ENCODE results near the gene RNF2.

GRCh38 chr1:185053204-185053603 is 7.8 kb downstream of the RNF2 start:
- TF ChIP-seq CTCF (IDR thresholded peaks at IDR 0.05) (no peak), POLR2AphosphoS5 (IDR thresholded peaks at IDR 0.05; ENCODE audit: low read depth, low read length) (no peak)
- TF ChIP-seq, protein P1, sequence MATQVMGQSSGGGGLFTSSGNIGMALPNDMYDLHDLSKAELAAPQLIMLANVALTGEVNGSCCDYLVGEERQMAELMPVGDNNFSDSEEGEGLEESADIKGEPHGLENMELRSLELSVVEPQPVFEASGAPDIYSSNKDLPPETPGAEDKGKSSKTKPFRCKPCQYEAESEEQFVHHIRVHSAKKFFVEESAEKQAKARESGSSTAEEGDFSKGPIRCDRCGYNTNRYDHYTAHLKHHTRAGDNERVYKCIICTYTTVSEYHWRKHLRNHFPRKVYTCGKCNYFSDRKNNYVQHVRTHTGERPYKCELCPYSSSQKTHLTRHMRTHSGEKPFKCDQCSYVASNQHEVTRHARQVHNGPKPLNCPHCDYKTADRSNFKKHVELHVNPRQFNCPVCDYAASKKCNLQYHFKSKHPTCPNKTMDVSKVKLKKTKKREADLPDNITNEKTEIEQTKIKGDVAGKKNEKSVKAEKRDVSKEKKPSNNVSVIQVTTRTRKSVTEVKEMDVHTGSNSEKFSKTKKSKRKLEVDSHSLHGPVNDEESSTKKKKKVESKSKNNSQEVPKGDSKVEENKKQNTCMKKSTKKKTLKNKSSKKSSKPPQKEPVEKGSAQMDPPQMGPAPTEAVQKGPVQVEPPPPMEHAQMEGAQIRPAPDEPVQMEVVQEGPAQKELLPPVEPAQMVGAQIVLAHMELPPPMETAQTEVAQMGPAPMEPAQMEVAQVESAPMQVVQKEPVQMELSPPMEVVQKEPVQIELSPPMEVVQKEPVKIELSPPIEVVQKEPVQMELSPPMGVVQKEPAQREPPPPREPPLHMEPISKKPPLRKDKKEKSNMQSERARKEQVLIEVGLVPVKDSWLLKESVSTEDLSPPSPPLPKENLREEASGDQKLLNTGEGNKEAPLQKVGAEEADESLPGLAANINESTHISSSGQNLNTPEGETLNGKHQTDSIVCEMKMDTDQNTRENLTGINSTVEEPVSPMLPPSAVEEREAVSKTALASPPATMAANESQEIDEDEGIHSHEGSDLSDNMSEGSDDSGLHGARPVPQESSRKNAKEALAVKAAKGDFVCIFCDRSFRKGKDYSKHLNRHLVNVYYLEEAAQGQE (IDR thresholded peaks at IDR 0.05; ENCODE audit: insufficient read depth in 1 of 2, low read depth in 2 of 2, low read length in 1 of 2): no peak
